GM23338 (cell line): ENCODE data around the gene STOX2. TPM values are rescaled to one million over a fixed set of nuclear protein-coding genes. Genes with fewer than 3 reads are reported as not detected.
A peak's percentile ranks its signal among the peaks of the same experiment; 100 is the strongest.

Experiments
- ATAC-seq: fragments of 200-7000 bp; cut with Tn5 transposase; 3 replicates; pipeline ENCODE4 v1.9.1; 2020
- DNase-seq: peaks from one replicate; pipeline ENCODE4 v3.0.0-alpha.2; 2015; ENCODE audit warnings: low spot score
- H2AFZ ChIP-seq: fragments of 200-600 bp; sonication (generic); 2 replicates; pipeline ENCODE4 v1.8.0; 2016; ENCODE audit warnings: antibody characterized with exemption, mild to moderate bottlenecking, moderate library complexity
- H3F3A ChIP-seq: fragments of 200-600 bp; sonication (generic); replicated peaks from 2 replicates; pipeline ENCODE4 v1.8.0; 2017; ENCODE audit warnings: antibody characterized with exemption, mixed run types, low read depth
- H3K27ac ChIP-seq: fragments of 200-600 bp; sonication (generic); 2 replicates; pipeline ENCODE4 v1.6.1; 2016; ENCODE audit warnings: low read depth
- H3K27me3 ChIP-seq: fragments of 200-600 bp; sonication (generic); 2 replicates; pipeline ENCODE4 v1.8.0; 2016; ENCODE audit warnings: mild to moderate bottlenecking, mixed run types, moderate library complexity; ENCODE audit not compliant: insufficient read depth
- H3K36me3 ChIP-seq: fragments of 200-600 bp; sonication (generic); 2 replicates; pipeline ENCODE4 v1.8.0; 2016; ENCODE audit warnings: mild to moderate bottlenecking; ENCODE audit not compliant: insufficient read depth
- H3K4me1 ChIP-seq: fragments of 200-600 bp; sonication (generic); 2 replicates; pipeline ENCODE4 v1.8.0; 2016; ENCODE audit warnings: mild to moderate bottlenecking, moderate library complexity; ENCODE audit not compliant: insufficient read depth
- H3K4me2 ChIP-seq: fragments of 200-600 bp; sonication (generic); 2 replicates; pipeline ENCODE4 v1.7.1; 2017; ENCODE audit warnings: mixed run types
- H3K4me3 ChIP-seq: fragments of 200-600 bp; sonication (generic); 2 replicates; pipeline ENCODE4 v1.6.1; 2016; ENCODE audit warnings: mixed run types
- H3K79me2 ChIP-seq: fragments of 200-600 bp; sonication (generic); replicated peaks from 2 replicates; pipeline ENCODE4 v1.8.0; 2017; ENCODE audit warnings: mild to moderate bottlenecking; ENCODE audit not compliant: insufficient read depth
- H3K9me2 ChIP-seq: fragments of 200-600 bp; sonication (generic); 2 replicates; pipeline ENCODE4 v1.8.0; 2017; ENCODE audit not compliant: insufficient read depth
- H4K20me1 ChIP-seq: fragments of 200-600 bp; sonication (generic); replicated peaks from 2 replicates; pipeline ENCODE4 v1.8.0; 2017; ENCODE audit warnings: mild to moderate bottlenecking; ENCODE audit not compliant: insufficient read depth
- H3K27ac Mint-ChIP-seq: 2 replicates; pipeline ENCODE4 v1.8.0; 2020; ENCODE audit warnings: inconsistent platforms, mild to moderate bottlenecking, moderate library complexity, mixed read lengths
- H3K27me3 Mint-ChIP-seq: 3 replicates; pipeline ENCODE4 v1.8.0; 2022; ENCODE audit warnings: low read depth, mild to moderate bottlenecking, moderate library complexity, mixed read lengths, inconsistent platforms; ENCODE audit not compliant: insufficient read depth, poor library complexity
- H3K36me3 Mint-ChIP-seq: 3 replicates; pipeline ENCODE4 v1.8.0; 2021; ENCODE audit warnings: low read depth, mild to moderate bottlenecking, inconsistent platforms, moderate library complexity, mixed read lengths
- H3K4me1 Mint-ChIP-seq: 3 replicates; pipeline ENCODE4 v1.8.0; 2020; ENCODE audit warnings: mild to moderate bottlenecking, inconsistent platforms, mixed read lengths
- H3K4me3 Mint-ChIP-seq: 3 replicates; pipeline ENCODE4 v1.8.0; 2021; ENCODE audit warnings: moderate library complexity, mild to moderate bottlenecking, inconsistent platforms, mixed read lengths
- H3K9me3 Mint-ChIP-seq: 3 replicates; pipeline ENCODE4 v1.8.0; 2020; ENCODE audit warnings: moderate library complexity, mild to moderate bottlenecking, inconsistent platforms, mixed read lengths
- CREB1 ChIP-seq: fragments of 250-450 bp; sonication (Bioruptor Pico); IDR thresholded peaks from 2 replicates; pipeline ENCODE4 v1.5.0; 2020; ENCODE audit warnings: low read depth, mild to moderate bottlenecking, moderate library complexity
- JUNB ChIP-seq: IDR thresholded peaks from one replicate; pipeline ENCODE4 v1.6.1; 2016; ENCODE audit warnings: antibody characterized with exemption; ENCODE audit not compliant: unreplicated experiment
- STAT1 ChIP-seq: IDR thresholded peaks from one replicate; pipeline ENCODE4 v1.6.1; 2016; ENCODE audit warnings: antibody characterized with exemption; ENCODE audit not compliant: unreplicated experiment
- ZNF114 ChIP-seq: fragments of 250-450 bp; sonication (Bioruptor Pico); IDR thresholded peaks from 2 replicates; pipeline ENCODE4 v1.5.0; 2020; ENCODE audit warnings: mild to moderate bottlenecking, moderate library complexity
- ZNF331 ChIP-seq: fragments of 250-450 bp; sonication (Bioruptor Pico); IDR thresholded peaks from 2 replicates; pipeline ENCODE4 v1.5.0; 2020; ENCODE audit warnings: low read depth, mild to moderate bottlenecking, moderate library complexity
- polyA plus RNA-seq: library from polyadenylated mRNA; unstranded; fragments of >200 nt; fragmentation: Nextera tagmentation; extraction: Ambion mirVana; gene quantifications from 2 replicates; pipeline ENCODE4 v1.2.1, GENCODE V29; 2016
- total RNA-seq: library from RNA; depleted of rRNA; stranded (reverse); fragments of >200 nt; shearing (Covaris generic); gene quantifications from 2 replicates; pipeline ENCODE4 v1.2.3, GENCODE V29; 2014
- TF ChIP-seq, protein P1 (sequence below): fragments of 250-450 bp; sonication (Bioruptor Pico); IDR thresholded peaks from 2 replicates; pipeline ENCODE4 v1.5.0; 2020; ENCODE audit warnings: mild to moderate bottlenecking, moderate library complexity
- TF ChIP-seq, protein P2 (sequence below): IDR thresholded peaks from one replicate; pipeline ENCODE4 v1.6.1; 2018; ENCODE audit warnings: antibody characterized with exemption; ENCODE audit not compliant: unreplicated experiment

STOX2 gene
- total and polyA plus RNA-seq, 2 experiments from 2014 or later: 19.8 to 20.6 TPM

DNA sequence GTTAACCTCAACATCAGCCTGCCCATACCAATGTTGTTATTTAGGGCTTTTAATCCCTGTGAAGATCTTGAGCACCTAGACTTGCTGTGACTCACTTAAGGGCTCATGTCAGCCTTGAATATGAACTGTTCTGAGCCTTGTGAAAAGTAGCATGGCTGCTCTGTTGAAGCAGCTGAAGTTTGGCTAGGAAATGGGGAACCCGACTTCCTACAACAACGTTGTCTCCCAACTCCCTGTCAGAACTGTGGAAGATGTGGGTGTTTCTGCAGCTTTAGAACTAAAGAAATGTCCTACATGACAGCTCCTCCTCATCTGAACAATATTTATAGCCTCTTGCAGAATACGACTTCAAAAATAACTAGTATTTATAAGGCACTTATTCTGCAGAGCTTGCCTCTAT, 27.5 kb downstream of the STOX2 start (continued):
- TF ChIP-seq, protein P1, sequence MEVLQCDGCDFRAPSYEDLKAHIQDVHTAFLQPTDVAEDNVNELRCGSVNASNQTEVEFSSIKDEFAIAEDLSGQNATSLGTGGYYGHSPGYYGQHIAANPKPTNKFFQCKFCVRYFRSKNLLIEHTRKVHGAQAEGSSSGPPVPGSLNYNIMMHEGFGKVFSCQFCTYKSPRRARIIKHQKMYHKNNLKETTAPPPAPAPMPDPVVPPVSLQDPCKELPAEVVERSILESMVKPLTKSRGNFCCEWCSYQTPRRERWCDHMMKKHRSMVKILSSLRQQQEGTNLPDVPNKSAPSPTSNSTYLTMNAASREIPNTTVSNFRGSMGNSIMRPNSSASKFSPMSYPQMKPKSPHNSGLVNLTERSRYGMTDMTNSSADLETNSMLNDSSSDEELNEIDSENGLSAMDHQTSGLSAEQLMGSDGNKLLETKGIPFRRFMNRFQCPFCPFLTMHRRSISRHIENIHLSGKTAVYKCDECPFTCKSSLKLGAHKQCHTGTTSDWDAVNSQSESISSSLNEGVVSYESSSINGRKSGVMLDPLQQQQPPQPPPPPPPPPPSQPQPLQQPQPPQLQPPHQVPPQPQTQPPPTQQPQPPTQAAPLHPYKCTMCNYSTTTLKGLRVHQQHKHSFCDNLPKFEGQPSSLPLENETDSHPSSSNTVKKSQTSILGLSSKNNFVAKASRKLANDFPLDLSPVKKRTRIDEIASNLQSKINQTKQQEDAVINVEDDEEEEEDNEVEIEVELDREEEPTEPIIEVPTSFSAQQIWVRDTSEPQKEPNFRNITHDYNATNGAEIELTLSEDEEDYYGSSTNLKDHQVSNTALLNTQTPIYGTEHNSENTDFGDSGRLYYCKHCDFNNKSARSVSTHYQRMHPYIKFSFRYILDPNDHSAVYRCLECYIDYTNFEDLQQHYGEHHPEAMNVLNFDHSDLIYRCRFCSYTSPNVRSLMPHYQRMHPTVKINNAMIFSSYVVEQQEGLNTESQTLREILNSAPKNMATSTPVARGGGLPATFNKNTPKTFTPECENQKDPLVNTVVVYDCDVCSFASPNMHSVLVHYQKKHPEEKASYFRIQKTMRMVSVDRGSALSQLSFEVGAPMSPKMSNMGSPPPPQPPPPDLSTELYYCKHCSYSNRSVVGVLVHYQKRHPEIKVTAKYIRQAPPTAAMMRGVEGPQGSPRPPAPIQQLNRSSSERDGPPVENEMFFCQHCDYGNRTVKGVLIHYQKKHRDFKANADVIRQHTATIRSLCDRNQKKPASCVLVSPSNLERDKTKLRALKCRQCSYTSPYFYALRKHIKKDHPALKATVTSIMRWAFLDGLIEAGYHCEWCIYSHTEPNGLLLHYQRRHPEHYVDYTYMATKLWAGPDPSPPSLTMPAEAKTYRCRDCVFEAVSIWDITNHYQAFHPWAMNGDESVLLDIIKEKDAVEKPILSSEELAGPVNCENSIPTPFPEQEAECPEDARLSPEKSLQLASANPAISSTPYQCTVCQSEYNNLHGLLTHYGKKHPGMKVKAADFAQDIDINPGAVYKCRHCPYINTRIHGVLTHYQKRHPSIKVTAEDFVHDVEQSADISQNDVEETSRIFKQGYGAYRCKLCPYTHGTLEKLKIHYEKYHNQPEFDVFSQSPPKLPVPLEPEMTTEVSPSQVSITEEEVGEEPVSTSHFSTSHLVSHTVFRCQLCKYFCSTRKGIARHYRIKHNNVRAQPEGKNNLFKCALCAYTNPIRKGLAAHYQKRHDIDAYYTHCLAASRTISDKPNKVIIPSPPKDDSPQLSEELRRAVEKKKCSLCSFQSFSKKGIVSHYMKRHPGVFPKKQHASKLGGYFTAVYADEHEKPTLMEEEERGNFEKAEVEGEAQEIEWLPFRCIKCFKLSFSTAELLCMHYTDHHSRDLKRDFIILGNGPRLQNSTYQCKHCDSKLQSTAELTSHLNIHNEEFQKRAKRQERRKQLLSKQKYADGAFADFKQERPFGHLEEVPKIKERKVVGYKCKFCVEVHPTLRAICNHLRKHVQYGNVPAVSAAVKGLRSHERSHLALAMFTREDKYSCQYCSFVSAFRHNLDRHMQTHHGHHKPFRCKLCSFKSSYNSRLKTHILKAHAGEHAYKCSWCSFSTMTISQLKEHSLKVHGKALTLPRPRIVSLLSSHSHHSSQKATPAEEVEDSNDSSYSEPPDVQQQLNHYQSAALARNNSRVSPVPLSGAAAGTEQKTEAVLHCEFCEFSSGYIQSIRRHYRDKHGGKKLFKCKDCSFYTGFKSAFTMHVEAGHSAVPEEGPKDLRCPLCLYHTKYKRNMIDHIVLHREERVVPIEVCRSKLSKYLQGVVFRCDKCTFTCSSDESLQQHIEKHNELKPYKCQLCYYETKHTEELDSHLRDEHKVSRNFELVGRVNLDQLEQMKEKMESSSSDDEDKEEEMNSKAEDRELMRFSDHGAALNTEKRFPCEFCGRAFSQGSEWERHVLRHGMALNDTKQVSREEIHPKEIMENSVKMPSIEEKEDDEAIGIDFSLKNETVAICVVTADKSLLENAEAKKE: no peak
- no peak for TF ChIP-seq ZNF114 (CRISPR knock-in tag)
- TF ChIP-seq STAT1: no peak
- TF ChIP-seq, protein P2, sequence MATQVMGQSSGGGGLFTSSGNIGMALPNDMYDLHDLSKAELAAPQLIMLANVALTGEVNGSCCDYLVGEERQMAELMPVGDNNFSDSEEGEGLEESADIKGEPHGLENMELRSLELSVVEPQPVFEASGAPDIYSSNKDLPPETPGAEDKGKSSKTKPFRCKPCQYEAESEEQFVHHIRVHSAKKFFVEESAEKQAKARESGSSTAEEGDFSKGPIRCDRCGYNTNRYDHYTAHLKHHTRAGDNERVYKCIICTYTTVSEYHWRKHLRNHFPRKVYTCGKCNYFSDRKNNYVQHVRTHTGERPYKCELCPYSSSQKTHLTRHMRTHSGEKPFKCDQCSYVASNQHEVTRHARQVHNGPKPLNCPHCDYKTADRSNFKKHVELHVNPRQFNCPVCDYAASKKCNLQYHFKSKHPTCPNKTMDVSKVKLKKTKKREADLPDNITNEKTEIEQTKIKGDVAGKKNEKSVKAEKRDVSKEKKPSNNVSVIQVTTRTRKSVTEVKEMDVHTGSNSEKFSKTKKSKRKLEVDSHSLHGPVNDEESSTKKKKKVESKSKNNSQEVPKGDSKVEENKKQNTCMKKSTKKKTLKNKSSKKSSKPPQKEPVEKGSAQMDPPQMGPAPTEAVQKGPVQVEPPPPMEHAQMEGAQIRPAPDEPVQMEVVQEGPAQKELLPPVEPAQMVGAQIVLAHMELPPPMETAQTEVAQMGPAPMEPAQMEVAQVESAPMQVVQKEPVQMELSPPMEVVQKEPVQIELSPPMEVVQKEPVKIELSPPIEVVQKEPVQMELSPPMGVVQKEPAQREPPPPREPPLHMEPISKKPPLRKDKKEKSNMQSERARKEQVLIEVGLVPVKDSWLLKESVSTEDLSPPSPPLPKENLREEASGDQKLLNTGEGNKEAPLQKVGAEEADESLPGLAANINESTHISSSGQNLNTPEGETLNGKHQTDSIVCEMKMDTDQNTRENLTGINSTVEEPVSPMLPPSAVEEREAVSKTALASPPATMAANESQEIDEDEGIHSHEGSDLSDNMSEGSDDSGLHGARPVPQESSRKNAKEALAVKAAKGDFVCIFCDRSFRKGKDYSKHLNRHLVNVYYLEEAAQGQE: no peak
- TF ChIP-seq CREB1 (CRISPR knock-in tag): no peak

DNA sequence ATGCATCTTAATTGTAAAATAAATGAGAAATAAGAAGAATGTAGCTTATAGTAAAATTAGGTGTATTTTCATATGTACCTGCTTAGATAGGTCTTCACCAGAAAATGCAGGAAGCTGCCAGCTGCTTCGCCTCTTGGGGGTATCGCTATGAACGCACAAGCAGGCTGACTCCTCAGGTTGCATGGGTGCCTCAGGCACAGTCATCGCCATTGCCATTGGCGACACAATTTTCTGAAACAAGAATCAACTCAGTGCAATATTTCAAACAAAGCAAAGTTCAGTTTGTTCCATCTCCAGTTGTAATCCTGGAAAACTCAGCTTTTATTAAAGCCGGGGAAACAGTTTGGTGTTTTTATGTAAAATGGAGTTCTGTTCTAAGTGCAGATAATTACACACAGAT, 29.7 kb downstream of the STOX2 start:
- Histone ChIP-seq H3K79me2 (peaks cover 68% of the 10 kb centered on the region), H3K27me3 (no peaks in the 10 kb centered on the region), H3K27ac (peak overlapping the region; percentile 65), H4K20me1 (no peaks in the 10 kb centered on the region), H3K9me2 (no peaks in the 10 kb centered on the region), H3K36me3 (no peaks in the 10 kb centered on the region), H3K4me1 (peaks cover 50% of the 10 kb centered on the region), H2AFZ (no peak overlapping the region), H3K4me2 (peak overlapping the region; percentile 54), H3K4me3 (no peak overlapping the region), H3F3A (no peaks in the 10 kb centered on the region; the same call in 1 of the 2 replicates)
- Mint-ChIP-seq H3K4me3 (no peak overlapping the region; the same call in 2 of the 3 replicates), H3K27ac (peak overlapping the region; percentile 93), H3K27me3 (peaks cover 10% of the 10 kb centered on the region), H3K36me3 (no peaks in the 10 kb centered on the region; the same call in 2 of the 3 replicates), H3K9me3 (no peaks in the 10 kb centered on the region), H3K4me1 (peaks cover 56% of the 10 kb centered on the region)
- peak; percentile 23 for ATAC-seq
- peak; percentile 32 for DNase-seq
- TF ChIP-seq ZNF331 (no peak), JUNB (no peak)
